K562 (cell line): ENCODE results near the gene VMP1. TPM values are rescaled to one million over a fixed set of nuclear protein-coding genes. Genes with fewer than 3 reads are reported as not detected.

Experiments used
- ATF4 ChIP-seq: fragments of 450-650 bp; formaldehyde crosslinking; IDR thresholded peaks from 2 replicates; pipeline ENCODE4 v1.4.0; 2022; ENCODE audit warnings: mild to moderate bottlenecking, moderate library complexity
- FOXA1 ChIP-seq: fragments of 450-650 bp; IDR thresholded peaks from 2 replicates; pipeline ENCODE4 v1.6.1; 2016; ENCODE audit warnings: mild to moderate bottlenecking, borderline replicate concordance
- FOXK1 ChIP-seq: sonication (generic); formaldehyde crosslinking; IDR thresholded peaks from 2 replicates; pipeline ENCODE4 v1.8.0; 2022; ENCODE audit warnings: missing genetic modification reagents, mild to moderate bottlenecking, borderline replicate concordance
- GABPB1 ChIP-seq: sonication (generic); formaldehyde crosslinking; IDR thresholded peaks from 2 replicates; pipeline ENCODE4 v1.8.0; 2022; ENCODE audit warnings: mild to moderate bottlenecking, missing genetic modification reagents
- IFI16 ChIP-seq: fragments of 250-450 bp; sonication (Bioruptor Pico); IDR thresholded peaks from 2 replicates; pipeline ENCODE4 v2.1.2; 2022; ENCODE audit warnings: mild to moderate bottlenecking, inconsistent platforms
- ILK ChIP-seq: fragments of 450-650 bp; IDR thresholded peaks from 2 replicates; pipeline ENCODE4 v1.6.1; 2016; ENCODE audit warnings: missing genetic modification characterization, low read depth, mild to moderate bottlenecking, missing compliant biosample characterization, moderate library complexity, borderline replicate concordance
- MXI1 ChIP-seq: IDR thresholded peaks from 2 replicates; pipeline ENCODE4 v1.6.1; 2011; ENCODE audit warnings: low read depth, mild to moderate bottlenecking, improper control_type of control experiment, low read length
- MYBL2 ChIP-seq, 2 experiments: fragments of 450-650 bp in 1 of 2; sonication (generic) in 1 of 2; formaldehyde crosslinking in 1 of 2; IDR thresholded peaks; 2 replicates each; pipeline versions ENCODE4 v1.6.1 to v1.8.1; 2017 to 2022; ENCODE audit warnings: borderline replicate concordance in 1 of 2, inconsistent platforms in 1 of 2, low read depth in 1 of 2, mild to moderate bottlenecking in 1 of 2, missing genetic modification reagents in 1 of 2, moderate library complexity in 1 of 2
- NCOA1 ChIP-seq: fragments of 450-650 bp; IDR thresholded peaks from 2 replicates; pipeline ENCODE4 v1.6.1; 2016; ENCODE audit warnings: low read depth
- NCOR1 ChIP-seq: fragments of 450-650 bp; IDR thresholded peaks from 2 replicates; pipeline ENCODE4 v1.6.1; 2016; ENCODE audit warnings: mild to moderate bottlenecking, moderate library complexity
- PPARD ChIP-seq: fragments of 250-450 bp; sonication (Bioruptor Pico); IDR thresholded peaks from 2 replicates; pipeline ENCODE4 v1.8.0; 2022; ENCODE audit warnings: inconsistent platforms, mild to moderate bottlenecking, moderate library complexity
- PRMT5 ChIP-seq: sonication (generic); formaldehyde crosslinking; IDR thresholded peaks from 2 replicates; pipeline ENCODE4 v1.5.0; 2020; ENCODE audit warnings: missing genetic modification reagents
- PRPF4 ChIP-seq: fragments of 200-400 bp; formaldehyde crosslinking; IDR thresholded peaks from one replicate; pipeline ENCODE4 v1.6.1; 2017; ENCODE audit warnings: low read length, low read depth, mild to moderate bottlenecking; ENCODE audit not compliant: insufficient read depth, poor library complexity, severe bottlenecking
- PURB ChIP-seq: sonication (generic); formaldehyde crosslinking; IDR thresholded peaks from 2 replicates; pipeline ENCODE4 v1.9.0; 2021; ENCODE audit warnings: low read depth, mild to moderate bottlenecking, missing genetic modification reagents
- RB1 ChIP-seq: fragments of 450-650 bp; IDR thresholded peaks from 2 replicates; pipeline ENCODE4 v1.6.1; 2017; ENCODE audit warnings: low read depth, mild to moderate bottlenecking
- SAFB2 ChIP-seq: fragments of 200-400 bp; formaldehyde crosslinking; IDR thresholded peaks from 2 replicates; pipeline ENCODE4 v1.6.1; 2018; ENCODE audit warnings: borderline replicate concordance, low read length, low read depth, moderate library complexity; ENCODE audit not compliant: severe bottlenecking
- TAL1 ChIP-seq: fragments of 450-650 bp; IDR thresholded peaks from 2 replicates; pipeline ENCODE4 v1.6.1; 2016; ENCODE audit warnings: mild to moderate bottlenecking
- TCF7 ChIP-seq: sonication (generic); IDR thresholded peaks from 2 replicates; pipeline ENCODE4 v1.6.1; 2016; ENCODE audit warnings: antibody characterized with exemption, borderline replicate concordance
- ZFX ChIP-seq: sonication (generic); formaldehyde crosslinking; IDR thresholded peaks from 2 replicates; pipeline ENCODE4 v1.8.0; 2022; ENCODE audit warnings: mild to moderate bottlenecking, missing genetic modification reagents, moderate library complexity
- ZNF282 ChIP-seq: sonication (generic); formaldehyde crosslinking; IDR thresholded peaks from 2 replicates; pipeline ENCODE4 v1.8.1; 2023; ENCODE audit warnings: missing genetic modification reagents
- ZNF431 ChIP-seq: sonication (generic); formaldehyde crosslinking; IDR thresholded peaks from 2 replicates; pipeline ENCODE4 v1.8.0; 2022; ENCODE audit warnings: mild to moderate bottlenecking, missing genetic modification reagents
- ZNF551 ChIP-seq: fragments of 250-450 bp; sonication (Bioruptor Pico); IDR thresholded peaks from 2 replicates; pipeline ENCODE4 v1.5.0; 2021; ENCODE audit warnings: mild to moderate bottlenecking, moderate library complexity
- ZNF79 ChIP-seq: fragments of 250-450 bp; sonication (Bioruptor Pico); IDR thresholded peaks from 2 replicates; pipeline ENCODE4 v1.4.0; 2020; ENCODE audit warnings: low read depth, mild to moderate bottlenecking, moderate library complexity
- polyA plus RNA-seq, 8 experiments: library from polyadenylated mRNA; depleted of rRNA in 4 of 8; stranded (reverse) in 5 of 8; unstranded in 3 of 8; fragments of >200 nt; fragmentation: Nextera tagmentation in 2 of 8; fragmentation: Illumina TruSeq in 1 of 8; extraction: Ambion mirVana in 2 of 8; extraction: Trizol in 1 of 8; gene quantifications; 2 replicates each; pipeline versions ENCODE4 v1.2.1 to v1.2.3, GENCODE V29; 2011 to 2014; ENCODE audit warnings: inconsistent platforms in 1 of 8, missing spikeins in 1 of 8
- total RNA-seq, 7 experiments: library from RNA; depleted of rRNA in 6 of 7; stranded (reverse); fragments of >200 nt in 6 of 7; fragmentation: Illumina TruSeq in 2 of 7; extraction: Trizol in 2 of 7; gene quantifications; 2 replicates each; pipeline versions ENCODE4 v1.2.1 to v1.2.3, GENCODE V29; 2011 to 2021; ENCODE audit warnings: low replicate concordance in 1 of 7
- TF ChIP-seq, protein P1 (sequence below): sonication (generic); formaldehyde crosslinking; IDR thresholded peaks from 2 replicates; pipeline ENCODE4 v1.8.0; 2022; ENCODE audit warnings: missing genetic modification reagents, mild to moderate bottlenecking, borderline replicate concordance
- TF ChIP-seq, protein P2 (sequence below): fragments of 250-450 bp; sonication (Bioruptor Pico); IDR thresholded peaks from 2 replicates; pipeline ENCODE4 v1.5.0; 2021

Gene VMP1
- total and polyA plus RNA-seq, 9 of the 15 experiments (the other 6 are each of a cell fraction or from before 2014, with no cell fraction given), result 123 to 304 (median 151) TPM

DNA sequence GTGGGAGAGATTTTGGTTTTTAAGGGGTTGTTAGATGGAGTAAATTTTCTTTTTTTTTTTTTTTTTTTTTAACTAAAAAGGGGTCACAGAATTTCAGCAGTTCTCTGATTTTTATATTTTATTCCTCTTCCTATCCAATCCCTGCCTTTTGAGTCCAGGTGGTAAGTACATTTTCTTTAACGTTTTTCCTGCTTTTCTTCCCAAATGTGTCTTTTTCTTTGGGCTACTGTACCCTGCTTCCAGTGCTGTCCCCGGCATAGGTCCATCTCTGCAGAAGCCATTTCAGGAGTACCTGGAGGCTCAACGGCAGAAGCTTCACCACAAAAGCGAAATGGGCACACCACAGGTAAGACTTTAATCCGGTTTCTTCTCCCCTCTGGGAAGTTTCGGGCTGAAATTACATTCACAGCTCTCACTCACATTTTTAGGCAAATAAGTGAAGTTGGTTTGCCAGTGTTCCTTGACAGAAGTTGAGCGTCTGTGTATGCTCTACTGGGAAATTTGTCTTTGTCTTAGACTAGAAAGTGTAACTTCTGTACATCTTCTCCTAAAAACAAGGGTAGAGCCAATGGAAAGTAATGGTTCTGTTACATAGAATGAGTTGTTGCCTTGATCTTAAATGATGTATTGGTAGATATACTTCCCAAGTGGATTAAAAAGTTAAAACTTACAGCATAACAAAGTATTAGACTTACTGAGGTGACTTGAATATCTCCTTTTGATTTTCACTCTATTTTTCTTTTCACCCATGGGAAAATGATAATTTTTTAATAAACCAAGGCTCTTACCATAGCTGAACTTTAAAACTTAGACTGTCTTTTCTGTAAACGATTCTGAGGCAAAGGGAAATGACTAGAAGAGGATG is 130.8 kb downstream of the VMP1 start (continued):
- no peak for TF ChIP-seq ZNF79 (CRISPR knock-in tag)
- peak; percentile 85 for TF ChIP-seq ZNF551 (CRISPR knock-in tag)
- TF ChIP-seq PPARD (CRISPR knock-in tag), result no peak
- TF ChIP-seq ZNF282 (CRISPR knock-in tag), result no peak
- no peak; the same call in 1 of the 2 replicates for TF ChIP-seq NCOR1
- TF ChIP-seq ILK (tag), result no peak
- no peak for TF ChIP-seq SAFB2
- TF ChIP-seq PRMT5 (CRISPR knock-in tag), result no peak
- no peak for TF ChIP-seq PURB (CRISPR knock-in tag)
- TF ChIP-seq MXI1, result no peak
- no peak for TF ChIP-seq PRPF4
- TF ChIP-seq, protein P1, sequence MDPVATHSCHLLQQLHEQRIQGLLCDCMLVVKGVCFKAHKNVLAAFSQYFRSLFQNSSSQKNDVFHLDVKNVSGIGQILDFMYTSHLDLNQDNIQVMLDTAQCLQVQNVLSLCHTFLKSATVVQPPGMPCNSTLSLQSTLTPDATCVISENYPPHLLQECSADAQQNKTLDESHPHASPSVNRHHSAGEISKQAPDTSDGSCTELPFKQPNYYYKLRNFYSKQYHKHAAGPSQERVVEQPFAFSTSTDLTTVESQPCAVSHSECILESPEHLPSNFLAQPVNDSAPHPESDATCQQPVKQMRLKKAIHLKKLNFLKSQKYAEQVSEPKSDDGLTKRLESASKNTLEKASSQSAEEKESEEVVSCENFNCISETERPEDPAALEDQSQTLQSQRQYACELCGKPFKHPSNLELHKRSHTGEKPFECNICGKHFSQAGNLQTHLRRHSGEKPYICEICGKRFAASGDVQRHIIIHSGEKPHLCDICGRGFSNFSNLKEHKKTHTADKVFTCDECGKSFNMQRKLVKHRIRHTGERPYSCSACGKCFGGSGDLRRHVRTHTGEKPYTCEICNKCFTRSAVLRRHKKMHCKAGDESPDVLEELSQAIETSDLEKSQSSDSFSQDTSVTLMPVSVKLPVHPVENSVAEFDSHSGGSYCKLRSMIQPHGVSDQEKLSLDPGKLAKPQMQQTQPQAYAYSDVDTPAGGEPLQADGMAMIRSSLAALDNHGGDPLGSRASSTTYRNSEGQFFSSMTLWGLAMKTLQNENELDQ (CRISPR knock-in tag), result no peak
- no peak for TF ChIP-seq ZNF431 (CRISPR knock-in tag)
- TF ChIP-seq FOXA1, result no peak
- no peak for TF ChIP-seq FOXK1 (CRISPR knock-in tag)
- TF ChIP-seq, protein P2, sequence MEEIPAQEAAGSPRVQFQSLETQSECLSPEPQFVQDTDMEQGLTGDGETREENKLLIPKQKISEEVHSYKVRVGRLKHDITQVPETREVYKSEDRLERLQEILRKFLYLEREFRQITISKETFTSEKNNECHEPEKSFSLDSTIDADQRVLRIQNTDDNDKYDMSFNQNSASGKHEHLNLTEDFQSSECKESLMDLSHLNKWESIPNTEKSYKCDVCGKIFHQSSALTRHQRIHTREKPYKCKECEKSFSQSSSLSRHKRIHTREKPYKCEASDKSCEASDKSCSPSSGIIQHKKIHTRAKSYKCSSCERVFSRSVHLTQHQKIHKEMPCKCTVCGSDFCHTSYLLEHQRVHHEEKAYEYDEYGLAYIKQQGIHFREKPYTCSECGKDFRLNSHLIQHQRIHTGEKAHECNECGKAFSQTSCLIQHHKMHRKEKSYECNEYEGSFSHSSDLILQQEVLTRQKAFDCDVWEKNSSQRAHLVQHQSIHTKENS (CRISPR knock-in tag), result no peak
- no peak for TF ChIP-seq ATF4 (CRISPR knock-in tag)
- TF ChIP-seq GABPB1 (CRISPR knock-in tag), result 0 out of 2 replicates have a peak, but pooled peaks have one; percentile 40
- TF ChIP-seq IFI16 (CRISPR knock-in tag), result no peak
- TF ChIP-seq NCOA1, result 0 out of 2 replicates have a peak, but pooled peaks have one; percentile 9
- TF ChIP-seq TCF7, result no peak
- TF ChIP-seq ZFX, result no peak
- TF ChIP-seq TAL1, result no peak
- TF ChIP-seq MYBL2 (IDR thresholded peaks at IDR 0.05; ENCODE audit: low read depth), result no peak
- no peak for TF ChIP-seq MYBL2 (CRISPR knock-in tag; IDR thresholded peaks at IDR 0.05; ENCODE audit: borderline replicate concordance)
- no peak for TF ChIP-seq RB1
